ENCODE results near the gene GPC2.
"Not testable (repeated sequence)": the region's sequence is repeated elsewhere in the genome, so short reads cannot be mapped to it uniquely, and the experiment has no call there.

Gene GPC2

GRCh38 chr7:100198266-100198665 lies 21.1 kb upstream of the GPC2 start:
- DNase-seq, result no peak

- DNase-seq, result not testable (repeated sequence)
These were observed 18.7 kb upstream of the GPC2 start for GRCh38 chr7:100195901-100196322.

- no peak for DNase-seq
These were observed 18.0 kb upstream of the GPC2 start for GRCh38 chr7:100195222-100195621.

GRCh38 chr7:100192969-100193368 lies 15.8 kb upstream of the GPC2 start:
- no peak for DNase-seq

- not testable (repeated sequence) for DNase-seq
These were observed 15.2 kb upstream of the GPC2 start for GRCh38 chr7:100192281-100192862.

GRCh38 chr7:100191775-100192174 lies 14.6 kb upstream of the GPC2 start:
- no peak for DNase-seq

GRCh38 chr7:100190048-100190711 lies 13.0 kb upstream of the GPC2 start:
- no peak for DNase-seq

- no peak for DNase-seq
These were observed 11.9 kb upstream of the GPC2 start for GRCh38 chr7:100189061-100189460.

GRCh38 chr7:100185726-100186125 lies 8.5 kb upstream of the GPC2 start:
- no peak for DNase-seq

- not testable (repeated sequence) for DNase-seq
These were observed 5.9 kb upstream of the GPC2 start for GRCh38 chr7:100183090-100183489.

- DNase-seq, result not testable (repeated sequence)
These were observed 5.4 kb upstream of the GPC2 start for GRCh38 chr7:100182616-100183015.

- not testable (repeated sequence) for DNase-seq
These were observed 2.9 kb upstream of the GPC2 start for GRCh38 chr7:100180084-100180483.

GRCh38 chr7:100176096-100177044 lies 811 bp downstream of the GPC2 start:
- DNase-seq, result no peak

GRCh38 chr7:100175296-100175935 lies 1.8 kb downstream of the GPC2 start:
- no peak for DNase-seq

GRCh38 chr7:100174582-100174981 lies 2.6 kb downstream of the GPC2 start:
- DNase-seq, result no peak

- DNase-seq, result no peak
These were observed 3.2 kb downstream of the GPC2 start for GRCh38 chr7:100173806-100174495.

GRCh38 chr7:100171840-100172239 lies 5.3 kb downstream of the GPC2 start:
- no peak for DNase-seq

- no peak for DNase-seq
These were observed 6.0 kb downstream of the GPC2 start for GRCh38 chr7:100171087-100171681.

GRCh38 chr7:100170101-100170897 lies 6.9 kb downstream of the GPC2 start:
- no peak for DNase-seq

- no peak for DNase-seq
These were observed 7.9 kb downstream of the GPC2 start for GRCh38 chr7:100169147-100169850.

GRCh38 chr7:100167912-100168323 lies 9.3 kb downstream of the GPC2 start:
- no peak for DNase-seq
